Measurements from ENCODE around the gene NKD1.
A peak's percentile ranks its signal among the peaks of the same experiment; 100 is the strongest.

Gene NKD1

DNA sequence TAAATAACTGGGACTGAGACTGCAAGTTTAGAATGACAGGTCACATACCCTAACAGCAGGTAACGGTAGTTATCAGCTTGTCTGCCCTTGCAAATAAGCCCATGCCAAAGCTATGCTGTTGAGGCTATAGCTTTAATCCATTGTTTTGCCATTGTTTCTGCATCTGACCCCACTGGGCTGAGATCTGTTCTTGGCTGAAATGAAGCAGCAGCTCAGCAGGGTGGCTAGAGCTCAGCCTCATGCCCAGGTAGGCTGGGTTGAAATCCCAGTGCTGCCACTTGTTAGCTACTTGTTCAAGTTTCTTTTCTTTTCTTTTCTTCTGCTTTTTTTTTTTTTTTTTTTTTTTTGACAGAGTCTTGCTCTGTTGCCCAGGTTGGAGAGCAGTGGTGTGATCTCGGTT is 40.1 kb downstream of the NKD1 start:
- Histone ChIP-seq H3K27ac (ENCODE audit: low read length) (peak overlapping the region; percentile 99), H3K4me2 (ENCODE audit: low read length) (0 out of 2 replicates have a peak overlapping the region, but pooled peaks have one; percentile 69), H2AFZ (ENCODE audit: low read depth, low read length) (no peak overlapping the region), H3K4me1 (ENCODE audit: low read length) (peaks cover 37% of the 10 kb centered on the region), H3K36me3 (replicated peaks; ENCODE audit: low read depth, low read length) (peaks cover 8% of the 10 kb centered on the region), H3K4me3 (ENCODE audit: low read length) (no peak overlapping the region; the same call in 1 of the 2 replicates), H3K27me3 (ENCODE audit: low read depth, low read length) (no peaks in the 10 kb centered on the region), H3K9me3 (ENCODE audit: insufficient read depth, low read length) (no peaks in the 10 kb centered on the region), H4K20me1 (ENCODE audit: insufficient read depth, low read length) (no peaks in the 10 kb centered on the region), H3K79me2 (ENCODE audit: low read length) (no peaks in the 10 kb centered on the region), H3K9ac (ENCODE audit: low read length) (no peak overlapping the region; the same call in 1 of the 2 replicates)
- TF ChIP-seq EZH2phosphoT487 (IDR thresholded peaks at IDR 0.05; ENCODE audit: low read depth) = no peak
- TF ChIP-seq, protein P1, sequence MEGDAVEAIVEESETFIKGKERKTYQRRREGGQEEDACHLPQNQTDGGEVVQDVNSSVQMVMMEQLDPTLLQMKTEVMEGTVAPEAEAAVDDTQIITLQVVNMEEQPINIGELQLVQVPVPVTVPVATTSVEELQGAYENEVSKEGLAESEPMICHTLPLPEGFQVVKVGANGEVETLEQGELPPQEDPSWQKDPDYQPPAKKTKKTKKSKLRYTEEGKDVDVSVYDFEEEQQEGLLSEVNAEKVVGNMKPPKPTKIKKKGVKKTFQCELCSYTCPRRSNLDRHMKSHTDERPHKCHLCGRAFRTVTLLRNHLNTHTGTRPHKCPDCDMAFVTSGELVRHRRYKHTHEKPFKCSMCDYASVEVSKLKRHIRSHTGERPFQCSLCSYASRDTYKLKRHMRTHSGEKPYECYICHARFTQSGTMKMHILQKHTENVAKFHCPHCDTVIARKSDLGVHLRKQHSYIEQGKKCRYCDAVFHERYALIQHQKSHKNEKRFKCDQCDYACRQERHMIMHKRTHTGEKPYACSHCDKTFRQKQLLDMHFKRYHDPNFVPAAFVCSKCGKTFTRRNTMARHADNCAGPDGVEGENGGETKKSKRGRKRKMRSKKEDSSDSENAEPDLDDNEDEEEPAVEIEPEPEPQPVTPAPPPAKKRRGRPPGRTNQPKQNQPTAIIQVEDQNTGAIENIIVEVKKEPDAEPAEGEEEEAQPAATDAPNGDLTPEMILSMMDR (IDR thresholded peaks at IDR 0.05; ENCODE audit: low read depth, low read length) = no peak

DNA sequence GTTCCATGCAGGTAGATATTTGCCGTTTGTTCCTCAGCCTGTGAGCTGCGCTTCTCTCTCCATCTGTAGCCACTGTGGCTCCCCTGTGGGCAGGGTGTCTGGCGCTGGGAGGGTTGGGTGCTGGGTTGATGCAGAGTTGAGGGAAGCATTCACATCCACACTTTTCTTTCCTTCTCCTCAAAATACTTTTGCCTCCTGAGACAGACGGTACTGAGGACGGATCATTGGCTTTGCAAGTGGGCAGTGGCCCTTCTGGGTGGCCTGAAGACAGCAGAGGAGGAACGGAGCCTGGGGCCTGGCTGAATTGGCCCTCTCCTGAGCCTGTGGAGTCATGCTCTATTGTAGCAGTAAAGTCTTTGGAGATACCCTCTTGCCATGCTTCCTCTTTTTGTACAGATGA is 43.0 kb downstream of the NKD1 start:
- Histone ChIP-seq H4K20me1 (ENCODE audit: insufficient read depth, low read length) (no peaks in the 10 kb centered on the region), H3K36me3 (replicated peaks; ENCODE audit: low read depth, low read length) (peaks cover 8% of the 10 kb centered on the region), H3K9ac (ENCODE audit: low read length) (no peak overlapping the region), H3K4me3 (ENCODE audit: low read length) (no peak overlapping the region), H3K4me1 (ENCODE audit: low read length) (peaks cover 24% of the 10 kb centered on the region), H2AFZ (ENCODE audit: low read depth, low read length) (no peak overlapping the region), H3K9me3 (ENCODE audit: insufficient read depth, low read length) (no peaks in the 10 kb centered on the region), H3K79me2 (ENCODE audit: low read length) (no peaks in the 10 kb centered on the region), H3K4me2 (ENCODE audit: low read length) (no peak overlapping the region), H3K27ac (ENCODE audit: low read length) (no peak overlapping the region), H3K27me3 (ENCODE audit: low read depth, low read length) (no peaks in the 10 kb centered on the region)
- TF ChIP-seq, protein P1 (IDR thresholded peaks at IDR 0.05; ENCODE audit: low read depth, low read length) = no peak
- TF ChIP-seq EZH2phosphoT487 (IDR thresholded peaks at IDR 0.05; ENCODE audit: low read depth) = no peak

DNA sequence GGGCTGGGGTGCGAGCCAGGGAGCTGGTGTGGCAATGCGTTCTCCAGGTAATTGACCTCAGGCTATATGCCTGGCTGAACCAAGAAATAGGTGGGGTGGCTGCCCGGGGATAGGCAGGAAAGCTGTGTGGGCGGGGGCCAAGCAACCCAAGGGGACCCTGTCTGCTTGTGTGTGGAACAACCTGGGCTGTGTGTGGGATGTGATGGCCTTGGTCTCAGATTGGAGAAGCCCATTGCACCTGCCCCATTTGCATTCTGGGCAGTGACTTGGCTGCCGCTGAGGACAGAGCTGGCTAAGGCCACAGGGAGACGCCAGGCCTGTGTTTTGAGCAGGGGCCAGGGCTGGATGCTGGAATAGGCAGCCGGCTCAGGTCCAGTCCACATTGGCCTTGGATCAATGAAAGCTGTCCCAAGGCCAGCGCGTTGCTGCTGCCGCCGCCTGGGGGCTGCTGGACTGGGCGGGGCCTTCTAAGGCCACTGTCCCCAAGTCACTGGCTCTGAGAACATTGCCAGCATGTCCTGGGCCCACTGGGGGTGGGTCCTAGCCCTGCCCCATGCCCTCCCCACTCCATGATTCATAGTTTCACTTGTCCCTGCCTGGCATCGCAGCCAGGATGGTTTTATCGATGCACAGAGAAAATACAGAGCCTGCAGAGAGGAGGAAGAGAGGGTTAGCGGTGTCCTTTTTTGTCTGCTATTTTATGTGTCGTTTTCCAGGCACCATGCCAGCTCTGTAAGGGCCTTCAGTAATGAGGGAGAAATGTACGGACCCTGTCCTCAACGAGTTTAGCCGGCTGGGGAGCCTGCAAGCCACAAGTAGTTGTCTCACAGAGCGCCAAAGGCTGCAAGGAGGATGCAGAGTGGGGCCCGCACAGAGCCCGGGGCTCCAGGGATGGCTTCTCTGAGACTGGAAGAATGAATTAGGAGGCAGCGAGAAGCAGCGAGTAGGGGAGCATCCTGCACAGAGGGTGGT is 43.9 kb downstream of the NKD1 start:
- peaks cover 24% of the 10 kb centered on the region for H3K4me1 ChIP-seq (ENCODE audit: low read length)
- H3K36me3 ChIP-seq (replicated peaks; ENCODE audit: low read depth, low read length) = peaks cover 8% of the 10 kb centered on the region
- no peak overlapping the region for H2AFZ ChIP-seq (ENCODE audit: low read depth, low read length)
- no peak overlapping the region for H3K27ac ChIP-seq (ENCODE audit: low read length)
- H3K27me3 ChIP-seq (ENCODE audit: low read depth, low read length) = no peaks in the 10 kb centered on the region
- H3K9me3 ChIP-seq (ENCODE audit: insufficient read depth, low read length) = no peaks in the 10 kb centered on the region
- H3K9ac ChIP-seq (ENCODE audit: low read length) = no peak overlapping the region
- no peak overlapping the region for H3K4me2 ChIP-seq (ENCODE audit: low read length)
- TF ChIP-seq, protein P1 (IDR thresholded peaks at IDR 0.05; ENCODE audit: low read depth, low read length) = no peak
- TF ChIP-seq EZH2phosphoT487 (IDR thresholded peaks at IDR 0.05; ENCODE audit: low read depth) = no peak
- no peaks in the 10 kb centered on the region for H4K20me1 ChIP-seq (ENCODE audit: insufficient read depth, low read length)
- no peak overlapping the region for H3K4me3 ChIP-seq (ENCODE audit: low read length)
- H3K79me2 ChIP-seq (ENCODE audit: low read length) = no peaks in the 10 kb centered on the region

DNA sequence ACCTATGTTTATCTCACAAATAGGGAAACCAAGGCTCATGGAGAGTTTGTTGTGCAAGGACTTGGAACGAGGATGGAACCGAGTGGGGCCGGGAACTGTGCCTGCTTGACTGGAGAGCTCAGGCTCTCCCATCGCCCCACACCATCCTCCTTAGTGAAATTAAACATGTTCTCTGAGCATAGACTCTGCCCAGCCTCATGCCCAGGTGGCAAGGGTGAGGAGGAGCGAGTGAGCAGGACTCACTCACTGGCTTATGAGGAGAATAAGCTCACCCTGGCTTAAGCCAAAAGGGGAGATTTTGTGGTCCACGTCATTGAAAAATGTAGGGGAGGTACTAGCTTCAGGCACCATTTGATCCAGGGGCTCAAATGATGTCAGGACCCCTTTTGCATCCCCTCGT is 44.8 kb downstream of the NKD1 start:
- TF ChIP-seq EZH2phosphoT487 (IDR thresholded peaks at IDR 0.05; ENCODE audit: low read depth) = no peak
- TF ChIP-seq, protein P1 (IDR thresholded peaks at IDR 0.05; ENCODE audit: low read depth, low read length) = no peak
- H4K20me1 ChIP-seq (ENCODE audit: insufficient read depth, low read length) = no peaks in the 10 kb centered on the region

More for the DNA sequence above, 44.8 kb downstream of the NKD1 start:
- Histone ChIP-seq H3K27ac (ENCODE audit: low read length) (no peak overlapping the region), H3K79me2 (ENCODE audit: low read length) (no peaks in the 10 kb centered on the region), H3K27me3 (ENCODE audit: low read depth, low read length) (no peaks in the 10 kb centered on the region), H3K4me3 (ENCODE audit: low read length) (no peak overlapping the region), H3K9ac (ENCODE audit: low read length) (no peak overlapping the region), H2AFZ (ENCODE audit: low read depth, low read length) (no peak overlapping the region), H3K4me1 (ENCODE audit: low read length) (peaks cover 21% of the 10 kb centered on the region), H3K9me3 (ENCODE audit: insufficient read depth, low read length) (no peaks in the 10 kb centered on the region), H3K4me2 (ENCODE audit: low read length) (no peak overlapping the region), H3K36me3 (replicated peaks; ENCODE audit: low read depth, low read length) (no peaks in the 10 kb centered on the region)
